Non-pigmented ciliary epithelial cell (primary cell): ENCODE results near the gene SPATA21.
"Not testable (repeated sequence)": the region's sequence is repeated elsewhere in the genome, so short reads cannot be mapped to it uniquely, and the experiment has no call there.

Source experiments
- DNase-seq: peaks from one replicate; pipeline ENCODE4 v3.0.0-alpha.2; 2010; ENCODE audit warnings: low read depth

The SPATA21 gene

GRCh38 chr1:16385659-16386453 lies 51.4 kb downstream of the SPATA21 start:
- DNase-seq: no peak

- DNase-seq: no peak
Measured at GRCh38 chr1:16383888-16384287, 53.3 kb downstream of the SPATA21 start.

GRCh38 chr1:16380868-16381267 lies 56.4 kb downstream of the SPATA21 start:
- no peak for DNase-seq

GRCh38 chr1:16378443-16378842 lies 58.8 kb downstream of the SPATA21 start:
- no peak for DNase-seq

- DNase-seq: no peak
Measured at GRCh38 chr1:16376971-16377370, 60.3 kb downstream of the SPATA21 start.

- peak; percentile 61 for DNase-seq
Measured at GRCh38 chr1:16375521-16376340, 61.5 kb downstream of the SPATA21 start.

- DNase-seq: no peak
Measured at GRCh38 chr1:16374266-16374665, 63.0 kb downstream of the SPATA21 start.

- no peak for DNase-seq
Measured at GRCh38 chr1:16372535-16373285, 64.5 kb downstream of the SPATA21 start.

GRCh38 chr1:16371725-16372124 lies 65.5 kb downstream of the SPATA21 start:
- no peak for DNase-seq

- no peak for DNase-seq
Measured at GRCh38 chr1:16369821-16370220, 67.4 kb downstream of the SPATA21 start.

GRCh38 chr1:16367968-16368890 lies 69.0 kb downstream of the SPATA21 start:
- DNase-seq: no peak

- peak; percentile 35 for DNase-seq
Measured at GRCh38 chr1:16367258-16367967, 69.8 kb downstream of the SPATA21 start.

GRCh38 chr1:16366722-16367257 lies 70.4 kb downstream of the SPATA21 start, which contains the start of gene SZRD1:
SZRD1 (plus strand) TSS chr1:16367242; CDS start chr1:16367258, 16 bp downstream.
- peak; percentile 98 for DNase-seq

- DNase-seq: not testable (repeated sequence)
Measured at GRCh38 chr1:16365146-16365498, 72.1 kb downstream of the SPATA21 start.

GRCh38 chr1:16356867-16357266 lies 80.4 kb downstream of the SPATA21 start:
- DNase-seq: no peak

GRCh38 chr1:16354619-16355018 lies 82.6 kb downstream of the SPATA21 start:
- DNase-seq: no peak

GRCh38 chr1:16352842-16353535 lies 84.2 kb downstream of the SPATA21 start:
- DNase-seq: no peak

GRCh38 chr1:16351994-16352841 lies 85.0 kb downstream of the SPATA21 start, which contains the start of gene FBXO42:
FBXO42 (minus strand) TSS chr1:16352480; CDS start chr1:16315418, 37,062 bp downstream.
- DNase-seq: no peak
